Osteocyte (in vitro differentiated cells): ENCODE measurements around the gene CEMIP. TPM values are rescaled to one million over a fixed set of nuclear protein-coding genes. Genes with fewer than 3 reads are reported as not detected.
A peak's percentile ranks its signal among the peaks of the same experiment; 100 is the strongest.

Experiments
- DNase-seq: peaks from one replicate; pipeline ENCODE4 v3.0.0; 2021; ENCODE audit warnings: mixed read lengths; ENCODE audit not compliant: unreplicated experiment; ENCODE audit errors: extremely low spot score
- H3K27ac Mint-ChIP-seq: one replicate; pipeline ENCODE4 v1.8.0; 2021; ENCODE audit warnings: mild to moderate bottlenecking, mixed read lengths; ENCODE audit not compliant: unreplicated experiment
- H3K27me3 Mint-ChIP-seq: one replicate; pipeline ENCODE4 v1.8.0; 2021; ENCODE audit warnings: mixed read lengths; ENCODE audit not compliant: unreplicated experiment
- H3K36me3 Mint-ChIP-seq: one replicate; pipeline ENCODE4 v1.8.0; 2021; ENCODE audit warnings: mixed read lengths; ENCODE audit not compliant: unreplicated experiment
- H3K4me1 Mint-ChIP-seq: one replicate; pipeline ENCODE4 v1.8.0; 2021; ENCODE audit warnings: mixed read lengths; ENCODE audit not compliant: unreplicated experiment
- H3K4me3 Mint-ChIP-seq: one replicate; pipeline ENCODE4 v1.8.0; 2021; ENCODE audit warnings: mild to moderate bottlenecking, moderate library complexity, mixed read lengths; ENCODE audit not compliant: unreplicated experiment
- H3K9me3 Mint-ChIP-seq: one replicate; pipeline ENCODE4 v1.8.0; 2021; ENCODE audit warnings: mixed read lengths; ENCODE audit not compliant: unreplicated experiment
- CTCF ChIP-seq: fragments of 200-600 bp; sonication (generic); IDR thresholded peaks from 2 replicates; pipeline ENCODE4 v1.5.0; 2021; ENCODE audit warnings: antibody characterized with exemption, mild to moderate bottlenecking, moderate library complexity
- total RNA-seq: library from RNA; stranded (reverse); gene quantifications from 2 replicates; pipeline ENCODE4 v1.2.1, GENCODE V29; 2021

Gene CEMIP
- total RNA-seq, 1 donor from 2014 or later, result 445 TPM

- Mint-ChIP-seq H3K4me3 (no peak overlapping the region), H3K36me3 (peaks cover 82% of the 10 kb centered on the region), H3K27me3 (no peaks in the 10 kb centered on the region), H3K9me3 (no peaks in the 10 kb centered on the region), H3K4me1 (peaks cover 13% of the 10 kb centered on the region), H3K27ac (no peak overlapping the region)
- no peak for TF ChIP-seq CTCF
- DNase-seq, result no peak
Measured at GRCh38 chr15:80946576-80946975, 167.4 kb downstream of the CEMIP start.

GRCh38 chr15:80948651-80949292 lies 169.6 kb downstream of the CEMIP start:
- H3K27me3 Mint-ChIP-seq, result no peaks in the 10 kb centered on the region
- H3K36me3 Mint-ChIP-seq, result peaks cover 67% of the 10 kb centered on the region

GRCh38 chr15:80949756-80950155 lies 170.6 kb downstream of the CEMIP start:
- Mint-ChIP-seq H3K9me3 (no peaks in the 10 kb centered on the region), H3K36me3 (peaks cover 57% of the 10 kb centered on the region), H3K4me1 (peaks cover 38% of the 10 kb centered on the region), H3K27me3 (no peaks in the 10 kb centered on the region), H3K27ac (no peak overlapping the region), H3K4me3 (no peak overlapping the region)
- TF ChIP-seq CTCF, result no peak
- no peak for DNase-seq

More at GRCh38 chr15:80948651-80949292, 169.6 kb downstream of the CEMIP start:
- H3K4me3 Mint-ChIP-seq, result no peak overlapping the region
- no peaks in the 10 kb centered on the region for H3K9me3 Mint-ChIP-seq
- no peak overlapping the region for H3K27ac Mint-ChIP-seq
- no peak for TF ChIP-seq CTCF
- DNase-seq, result no peak
- H3K4me1 Mint-ChIP-seq, result peaks cover 30% of the 10 kb centered on the region

GRCh38 chr15:80950291-80951078 lies 171.3 kb downstream of the CEMIP start:
- Mint-ChIP-seq H3K4me1 (peaks cover 43% of the 10 kb centered on the region), H3K36me3 (peaks cover 53% of the 10 kb centered on the region), H3K9me3 (no peaks in the 10 kb centered on the region), H3K27ac (peak overlapping the region; percentile 52), H3K27me3 (no peaks in the 10 kb centered on the region), H3K4me3 (no peak overlapping the region)
- no peak for DNase-seq
- no peak for TF ChIP-seq CTCF

DNA sequence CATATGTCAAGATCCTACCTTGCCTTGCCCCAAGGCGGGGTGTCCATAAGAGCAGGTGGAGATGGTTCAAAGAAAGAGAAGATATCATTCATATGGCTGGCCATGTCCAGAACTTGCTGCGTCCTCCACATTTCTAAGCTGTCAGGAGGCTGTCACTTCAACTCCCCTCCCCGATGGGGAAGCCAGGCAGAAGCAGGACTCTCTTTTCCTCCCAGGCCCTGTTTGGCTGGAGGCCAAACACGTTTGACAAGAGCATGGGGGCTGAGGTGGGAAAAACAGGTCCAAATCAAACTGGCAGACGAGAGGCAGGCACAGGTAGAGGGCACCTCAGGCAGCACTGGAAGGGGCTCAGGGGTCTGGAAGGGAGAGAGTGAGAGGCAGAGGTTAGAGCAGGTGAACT lies 172.8 kb downstream of the CEMIP start:
- Mint-ChIP-seq H3K36me3 (peaks cover 42% of the 10 kb centered on the region), H3K27me3 (no peaks in the 10 kb centered on the region), H3K27ac (peak overlapping the region; percentile 65), H3K4me3 (no peak overlapping the region), H3K4me1 (peaks cover 49% of the 10 kb centered on the region), H3K9me3 (no peaks in the 10 kb centered on the region)
- no peak for TF ChIP-seq CTCF
- no peak for DNase-seq
